K562 (cell line): ENCODE data around the gene HTR1A. TPM values are rescaled to one million over a fixed set of nuclear protein-coding genes. Genes with fewer than 3 reads are reported as not detected.

ENCODE experiments used
- ATAC-seq: fragments of 200-7000 bp; cut with Tn5 transposase; 3 replicates; pipeline ENCODE4 v1.9.1; 2020; ENCODE audit warnings: moderate library complexity
- BruUV-seq: library from RNA; stranded (reverse); fragments of 400-500 nt; replicated peaks from 2 replicates; lab custom pipeline; 2021; lab: Mats Ljungman, UMichigan
- CTCF ChIA-PET: fragments of 300-600 bp; formaldehyde crosslinking; extraction: SDS; loops from one replicate; lab custom pipeline; 2021; ENCODE audit warnings: low intra/inter-chr PET ratio; lab: Yijun Ruan, JAX
- POLR2A ChIA-PET: fragments of 300-600, 350-650 bp; sonication (Branson Sonifier 250); formaldehyde crosslinking; extraction: SDS; loops from one replicate; lab custom pipeline; 2021; ENCODE audit warnings: antibody characterized with exemption, inconsistent platforms; lab: Yijun Ruan, JAX
- DNase-seq, 4 experiments: peaks; one replicate each; pipeline versions ENCODE4 v3.0.0 to v3.0.0-alpha.2; 2011 to 2018; ENCODE audit warnings: low spot score in 3 of 4, mixed read lengths in 3 of 4; ENCODE audit errors: extremely low read depth in 1 of 4
- FAIRE-seq: peaks from 2 replicates; lab custom pipeline; 2011; peaks lifted over from hg19 to GRCh38; lab: Jason Lieb, UNC
- H2AFZ ChIP-seq: 2 replicates; pipeline ENCODE4 v1.6.0; 2011; ENCODE audit warnings: low read depth, low read length, control low read depth, inconsistent platforms
- H3K27ac ChIP-seq: fragments of 200-600 bp; 3 replicates; pipeline ENCODE4 v1.8.0; 2011; ENCODE audit warnings: low read depth, mild to moderate bottlenecking, control low read depth, inconsistent platforms, low read length, moderate library complexity, mixed read lengths; ENCODE audit errors: extremely low read depth
- H3K27me3 ChIP-seq, 2 experiments: fragments of 300-600 bp in 1 of 2; 2 replicates in 1 of 2; 3 replicates in 1 of 2; pipeline versions ENCODE4 v1.6.0 to v1.8.0; 2011; ENCODE audit warnings: inconsistent platforms in 2 of 2, low read length in 2 of 2, mild to moderate bottlenecking in 1 of 2, mixed read lengths in 1 of 2, moderate library complexity in 1 of 2; ENCODE audit not compliant: control insufficient read depth in 2 of 2, insufficient read depth in 2 of 2
- H3K36me3 ChIP-seq: fragments of 300-600 bp; 3 replicates; pipeline ENCODE4 v1.8.0; 2011; ENCODE audit warnings: mild to moderate bottlenecking, low read length, inconsistent platforms; ENCODE audit not compliant: control insufficient read depth, insufficient read depth
- H3K4me1 ChIP-seq, 2 experiments: fragments of 200-600 bp in 1 of 2; replicated peaks in 1 of 2; 2 replicates in 1 of 2; 3 replicates in 1 of 2; pipeline versions ENCODE4 v1.5.1 to v1.8.0; 2011; ENCODE audit warnings: inconsistent platforms in 2 of 2, low read length in 2 of 2, mild to moderate bottlenecking in 1 of 2, mixed read lengths in 1 of 2, moderate library complexity in 1 of 2; ENCODE audit not compliant: control insufficient read depth in 2 of 2, insufficient read depth in 2 of 2
- H3K4me2 ChIP-seq: 2 replicates; pipeline ENCODE4 v1.6.1; 2011; ENCODE audit warnings: low read length, control low read depth, inconsistent platforms, mixed read lengths; ENCODE audit not compliant: insufficient read depth
- H3K4me3 ChIP-seq: fragments of 200-600 bp; sonication (generic), shearing (Covaris generic); 2 replicates; pipeline ENCODE4 v1.5.1; 2016; ENCODE audit warnings: control low read depth, inconsistent platforms
- H3K79me2 ChIP-seq: fragments of 200-600 bp; 3 replicates; pipeline ENCODE4 v1.8.0; 2011; ENCODE audit warnings: low read length, inconsistent platforms; ENCODE audit not compliant: control insufficient read depth, insufficient read depth
- H3K9ac ChIP-seq, 2 experiments: 2 replicates each; pipeline versions ENCODE4 v1.6.0 to v1.6.1; 2011; ENCODE audit warnings: low read depth in 2 of 2, low read length in 2 of 2, control low read depth in 1 of 2, inconsistent platforms in 1 of 2, mild to moderate bottlenecking in 1 of 2, mixed read lengths in 1 of 2; ENCODE audit not compliant: insufficient read depth in 1 of 2
- H3K9me1 ChIP-seq: one replicate; pipeline ENCODE4 v1.6.0; 2011; ENCODE audit warnings: inconsistent platforms, mild to moderate bottlenecking, low read length, moderate library complexity; ENCODE audit not compliant: control insufficient read depth, insufficient read depth
- H3K9me3 ChIP-seq: replicated peaks from 2 replicates; pipeline ENCODE4 v1.5.1; 2011; ENCODE audit warnings: low read depth, low read length, inconsistent platforms; ENCODE audit not compliant: control insufficient read depth, insufficient read depth
- H4K20me1 ChIP-seq: replicated peaks from 2 replicates; pipeline ENCODE4 v1.6.1; 2011; ENCODE audit warnings: low read length, inconsistent platforms, mixed read lengths; ENCODE audit not compliant: control insufficient read depth, insufficient read depth
- BRF1 ChIP-seq: IDR thresholded peaks from 3 replicates; pipeline ENCODE4 v1.6.1; 2011; ENCODE audit warnings: borderline replicate concordance, mild to moderate bottlenecking; ENCODE audit not compliant: insufficient read length; ENCODE audit errors: extremely low read depth
- CHD1 ChIP-seq: fragments of 200-600 bp; sonication (generic); IDR thresholded peaks from one replicate; pipeline ENCODE4 v1.6.1; 2012; ENCODE audit warnings: mild to moderate bottlenecking, moderate library complexity, low read length, inconsistent platforms
- E4F1 ChIP-seq: fragments of 250-450 bp; sonication (Bioruptor Pico); IDR thresholded peaks from 2 replicates; pipeline ENCODE4 v1.5.0; 2021; ENCODE audit warnings: mild to moderate bottlenecking, borderline replicate concordance
- KHSRP ChIP-seq: fragments of 450-650 bp; IDR thresholded peaks from 2 replicates; pipeline ENCODE4 v1.6.1; 2017
- MCM5 ChIP-seq: fragments of 450-650 bp; IDR thresholded peaks from 2 replicates; pipeline ENCODE4 v1.6.1; 2016; ENCODE audit warnings: low read depth
- NUFIP1 ChIP-seq: fragments of 450-650 bp; IDR thresholded peaks from 2 replicates; pipeline ENCODE4 v1.6.1; 2018; ENCODE audit not compliant: partially characterized antibody
- POLR2G ChIP-seq: fragments of 200-400 bp; formaldehyde crosslinking; IDR thresholded peaks from 2 replicates; pipeline ENCODE4 v1.6.1; 2017; ENCODE audit warnings: low read depth, mild to moderate bottlenecking, antibody characterized with exemption, low read length, moderate library complexity
- PREB ChIP-seq: sonication (generic); formaldehyde crosslinking; IDR thresholded peaks from 2 replicates; pipeline ENCODE4 v1.8.1; 2023; ENCODE audit warnings: mild to moderate bottlenecking, missing genetic modification reagents
- SMARCA4 ChIP-seq: fragments of 450-650 bp; IDR thresholded peaks from 2 replicates; pipeline ENCODE4 v1.6.1; 2016
- ZFP36 ChIP-seq: fragments of 150-350 bp; IDR thresholded peaks from 2 replicates; pipeline ENCODE4 v1.6.1; 2018; ENCODE audit warnings: low read length, low read depth; ENCODE audit not compliant: partially characterized antibody
- ZNF655 ChIP-seq: fragments of 250-450 bp; sonication (Bioruptor Pico); IDR thresholded peaks from 2 replicates; pipeline ENCODE4 v1.5.0; 2021
- in situ Hi-C: fragments of 300-500 bp; cut with MboI; formaldehyde crosslinking; loops from 4 replicates; pipeline ENCODE4 v1.15.0; 2018; ENCODE audit warnings: inconsistent platforms, mixed read lengths
- intact Hi-C: fragments of 100-400 bp; cut with micrococcal nuclease; formaldehyde crosslinking; loops from 2 replicates; pipeline ENCODE4 v1.14.2; 2022
- polyA plus RNA-seq, 8 experiments: library from polyadenylated mRNA; depleted of rRNA in 4 of 8; stranded (reverse) in 5 of 8; unstranded in 3 of 8; fragments of >200 nt; fragmentation: Nextera tagmentation in 2 of 8; fragmentation: Illumina TruSeq in 1 of 8; extraction: Ambion mirVana in 2 of 8; extraction: Trizol in 1 of 8; gene quantifications; 2 replicates each; pipeline versions ENCODE4 v1.2.1 to v1.2.3, GENCODE V29; 2011 to 2014; ENCODE audit warnings: inconsistent platforms in 1 of 8, missing spikeins in 1 of 8
- total RNA-seq, 7 experiments: library from RNA; depleted of rRNA in 6 of 7; stranded (reverse); fragments of >200 nt in 6 of 7; fragmentation: Illumina TruSeq in 2 of 7; extraction: Trizol in 2 of 7; gene quantifications; 2 replicates each; pipeline versions ENCODE4 v1.2.1 to v1.2.3, GENCODE V29; 2011 to 2021; ENCODE audit warnings: low replicate concordance in 1 of 7
- TF ChIP-seq, protein P1 (sequence below): sonication (generic); formaldehyde crosslinking; IDR thresholded peaks from 2 replicates; pipeline ENCODE4 v1.8.0; 2022; ENCODE audit warnings: mild to moderate bottlenecking, missing genetic modification reagents

Gene HTR1A
- total and polyA plus RNA-seq, 9 of the 15 experiments (the other 6 are each of a cell fraction or from before 2014, with no cell fraction given): not detected

DNA sequence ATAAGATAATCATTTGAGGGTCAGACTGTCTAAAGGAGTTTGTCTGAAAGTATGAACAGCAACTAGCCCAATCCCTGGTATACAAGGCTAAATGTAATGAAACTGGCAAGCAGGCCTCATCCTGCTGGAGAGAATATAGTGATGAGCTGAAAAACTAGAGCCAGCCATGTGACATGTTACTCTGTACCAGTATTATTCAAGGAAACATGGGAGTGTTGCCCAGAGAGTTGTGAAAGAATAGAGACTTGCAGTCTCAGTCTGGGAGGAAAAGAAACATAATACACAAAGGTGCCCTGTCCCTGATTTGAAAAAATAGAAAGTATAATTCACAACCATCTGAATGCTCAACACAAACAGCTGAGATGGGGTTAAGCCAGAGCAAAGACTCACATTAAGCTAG, 37.9 kb upstream of the HTR1A start:
- in situ Hi-C loops: no loop called here
- Histone ChIP-seq H3K4me1 (no peaks in the 10 kb centered on the region), H3K79me2 (no peaks in the 10 kb centered on the region), H3K4me3 (no peak overlapping the region), H3K27ac (no peak overlapping the region), H3K9ac (no peak overlapping the region), H3K9me3 (no peaks in the 10 kb centered on the region), H2AFZ (no peak overlapping the region), H4K20me1 (no peaks in the 10 kb centered on the region), H3K9me1 (no peaks in the 10 kb centered on the region), H3K36me3 (no peaks in the 10 kb centered on the region), H3K4me2 (no peak overlapping the region), H3K27me3 (no peaks in the 10 kb centered on the region)
- FAIRE-seq: no peak
- no peak for ATAC-seq
- TF ChIP-seq POLR2G (no peak), CHD1 (no peak), E4F1 (CRISPR knock-in tag) (no peak), SMARCA4 (no peak), BRF1 (no peak), MCM5 (no peak), NUFIP1 (no peak), KHSRP (no peak), ZNF655 (no peak), ZFP36 (no peak), PREB (CRISPR knock-in tag) (no peak)
- TF ChIP-seq, protein P1, sequence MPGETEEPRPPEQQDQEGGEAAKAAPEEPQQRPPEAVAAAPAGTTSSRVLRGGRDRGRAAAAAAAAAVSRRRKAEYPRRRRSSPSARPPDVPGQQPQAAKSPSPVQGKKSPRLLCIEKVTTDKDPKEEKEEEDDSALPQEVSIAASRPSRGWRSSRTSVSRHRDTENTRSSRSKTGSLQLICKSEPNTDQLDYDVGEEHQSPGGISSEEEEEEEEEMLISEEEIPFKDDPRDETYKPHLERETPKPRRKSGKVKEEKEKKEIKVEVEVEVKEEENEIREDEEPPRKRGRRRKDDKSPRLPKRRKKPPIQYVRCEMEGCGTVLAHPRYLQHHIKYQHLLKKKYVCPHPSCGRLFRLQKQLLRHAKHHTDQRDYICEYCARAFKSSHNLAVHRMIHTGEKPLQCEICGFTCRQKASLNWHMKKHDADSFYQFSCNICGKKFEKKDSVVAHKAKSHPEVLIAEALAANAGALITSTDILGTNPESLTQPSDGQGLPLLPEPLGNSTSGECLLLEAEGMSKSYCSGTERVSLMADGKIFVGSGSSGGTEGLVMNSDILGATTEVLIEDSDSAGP (CRISPR knock-in tag): no peak
- ChIA-PET CTCF (no interaction called here), POLR2A (no interaction called here)
- DNase-seq: no peak
- intact Hi-C loops: no loop called here
- no TSS peak for BruUV-seq
